GM19395 (cell line): Measurements from ENCODE around the gene MMP23B.

Experiments
- ATAC-seq: cut with Tn5 transposase; IDR thresholded peaks from one replicate; pipeline ENCODE4 v1.9.1; 2021; ENCODE audit warnings: mild to moderate bottlenecking, moderate library complexity; ENCODE audit not compliant: unreplicated experiment

The MMP23B gene

DNA sequence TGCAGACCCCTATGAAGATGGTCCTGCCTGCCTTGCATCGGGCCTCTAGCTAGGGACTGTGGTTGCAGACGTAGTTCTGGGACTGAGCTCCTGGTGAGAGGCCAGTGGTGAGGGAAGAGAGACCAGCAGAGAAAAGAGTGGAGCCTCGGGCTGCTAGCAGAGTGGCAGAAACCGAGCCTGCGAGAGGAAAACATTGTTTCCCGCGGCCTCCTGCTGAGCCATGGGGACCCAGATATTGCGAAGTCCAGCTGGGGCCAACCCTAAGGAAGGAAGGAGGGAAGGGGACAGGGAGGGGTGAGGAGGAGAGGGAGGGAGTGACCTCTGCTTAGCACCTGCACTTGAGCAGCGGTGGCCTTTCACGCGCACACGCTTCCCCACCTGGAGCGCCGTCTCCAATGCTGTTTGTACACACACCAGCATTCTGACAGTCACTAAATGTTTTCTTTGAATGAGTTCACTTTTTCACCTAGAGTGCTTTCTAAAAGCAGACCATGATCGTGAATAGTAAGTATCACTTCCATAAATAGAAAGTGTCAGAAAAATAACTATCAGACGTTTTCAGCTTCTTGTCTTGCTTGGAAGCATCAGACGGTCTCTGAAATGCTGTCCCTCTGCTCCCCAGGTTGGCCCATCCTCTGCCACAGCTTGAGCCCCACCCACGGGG is 29.5 kb upstream of the MMP23B start:
- no peak for ATAC-seq

DNA sequence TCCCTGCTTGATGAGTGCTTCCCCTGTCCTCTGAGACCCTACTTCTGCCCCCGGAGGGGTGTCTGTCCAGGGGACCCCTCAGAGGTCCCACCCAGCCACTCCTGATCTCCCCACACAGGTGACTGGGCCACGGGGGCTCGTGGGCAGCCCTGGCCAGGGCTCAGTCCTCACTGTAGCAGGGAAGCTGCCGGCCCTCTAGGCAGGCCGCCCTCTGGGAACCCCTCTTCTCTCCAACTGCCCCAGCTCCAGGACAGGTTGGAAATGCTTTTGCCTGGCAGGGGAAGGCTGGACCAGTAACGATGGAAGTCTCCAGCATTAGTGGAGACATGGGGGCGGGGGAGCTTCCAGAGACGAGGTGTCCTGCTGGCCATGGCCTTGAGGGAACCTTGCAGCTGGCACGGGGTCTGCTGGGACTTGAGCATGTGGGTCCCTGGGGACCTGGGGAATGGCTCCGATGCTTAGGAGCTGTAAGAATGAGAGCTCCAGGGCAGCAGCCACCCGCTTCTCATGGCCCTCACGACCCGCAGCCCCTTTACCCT is 28.9 kb upstream of the MMP23B start:
- ATAC-seq, result no peak

DNA sequence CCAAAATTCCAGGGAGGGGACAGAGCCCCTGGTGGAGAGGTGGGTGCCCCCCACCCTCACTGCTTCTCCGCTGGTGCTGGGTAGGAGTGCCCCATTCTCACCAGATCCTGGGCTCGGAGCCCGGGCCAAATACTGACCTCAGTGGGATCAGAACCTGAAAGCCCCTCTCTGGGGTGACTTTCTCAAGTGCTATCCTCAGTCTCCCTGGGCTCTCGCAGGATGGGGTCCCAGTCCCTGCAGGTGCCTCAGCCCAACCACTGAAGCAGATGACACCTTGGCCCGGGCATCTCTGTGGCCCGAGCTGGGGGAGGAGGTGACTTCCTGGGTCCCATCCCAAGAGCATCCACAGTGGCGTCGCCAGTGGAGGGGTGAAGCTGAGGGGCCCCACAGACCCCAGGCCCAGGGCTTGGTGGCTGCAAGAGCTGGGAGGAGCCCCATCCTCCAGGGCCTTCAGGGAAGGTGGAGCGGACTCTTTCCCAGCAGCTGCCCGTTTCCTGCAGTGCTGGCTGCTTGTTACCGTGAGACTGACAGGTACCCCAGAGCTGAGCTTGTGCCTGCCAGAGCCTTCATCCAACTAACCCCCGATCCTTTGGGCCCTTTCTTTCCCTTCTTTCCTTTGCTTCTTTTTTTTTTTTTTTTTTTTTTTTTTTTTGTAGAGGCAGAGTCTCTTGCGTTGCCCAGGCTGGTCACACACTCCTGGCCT is 28.2 kb upstream of the MMP23B start:
- no peak for ATAC-seq

DNA sequence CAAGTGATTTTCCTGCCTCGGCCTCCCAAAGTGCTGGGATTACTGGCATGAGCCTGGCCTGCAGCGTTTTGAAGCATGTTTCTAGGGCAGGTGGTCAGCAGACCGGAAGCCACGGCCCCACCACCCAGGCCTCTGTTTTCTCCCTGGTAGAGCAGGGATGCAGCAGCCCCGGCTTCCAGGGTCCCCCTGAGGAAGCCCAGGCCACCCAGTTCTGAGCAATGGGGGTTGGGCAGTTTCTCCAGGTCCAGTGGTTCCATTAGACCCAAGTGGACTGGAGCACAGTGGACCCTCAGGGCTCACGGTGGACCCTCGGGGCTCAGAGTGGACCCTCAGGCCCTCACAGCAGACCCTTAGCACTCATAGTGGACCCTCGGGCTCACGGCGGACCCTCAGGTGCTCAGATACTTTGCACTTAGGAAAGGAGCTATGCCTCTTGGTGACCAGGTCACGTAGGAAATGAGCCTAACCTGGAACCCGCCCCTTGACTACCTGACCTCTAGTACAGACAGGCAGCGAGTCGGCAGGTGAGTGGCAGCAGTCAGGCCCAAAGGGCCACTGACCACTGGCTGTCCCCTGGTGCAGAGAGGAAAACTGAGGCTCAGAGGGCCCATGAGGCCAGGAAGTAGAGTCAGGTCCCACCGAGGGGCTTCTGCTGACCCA is 27.5 kb upstream of the MMP23B start:
- no peak for ATAC-seq

DNA sequence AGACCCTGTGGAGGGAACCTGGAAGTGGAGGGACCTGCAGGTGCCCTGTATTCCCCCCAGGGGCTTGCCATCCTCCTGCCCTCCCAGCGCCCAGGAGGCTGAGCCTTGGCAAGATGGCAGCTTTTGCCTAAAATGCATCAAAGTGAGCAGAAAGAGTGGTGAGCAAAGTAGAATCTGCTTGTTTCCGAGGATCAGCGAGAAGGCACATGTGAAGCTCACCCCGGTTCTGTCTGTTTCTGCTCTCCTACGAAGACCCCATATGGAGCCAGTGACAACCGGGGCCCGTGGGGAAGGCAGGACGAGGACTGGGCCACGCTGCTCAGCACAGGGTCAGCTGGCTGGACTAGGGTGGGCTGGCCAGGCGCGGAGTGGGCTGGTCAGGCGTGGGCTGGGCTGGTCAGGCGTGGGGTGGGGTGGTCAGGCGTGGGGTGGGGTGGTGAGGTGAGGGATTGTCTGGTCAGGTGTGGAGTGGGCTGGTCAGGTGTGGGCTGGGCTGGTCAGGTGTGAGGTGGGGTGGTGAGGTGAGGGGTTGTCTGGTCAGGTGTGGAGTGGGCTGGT is 26.9 kb upstream of the MMP23B start:
- no peak for ATAC-seq

DNA sequence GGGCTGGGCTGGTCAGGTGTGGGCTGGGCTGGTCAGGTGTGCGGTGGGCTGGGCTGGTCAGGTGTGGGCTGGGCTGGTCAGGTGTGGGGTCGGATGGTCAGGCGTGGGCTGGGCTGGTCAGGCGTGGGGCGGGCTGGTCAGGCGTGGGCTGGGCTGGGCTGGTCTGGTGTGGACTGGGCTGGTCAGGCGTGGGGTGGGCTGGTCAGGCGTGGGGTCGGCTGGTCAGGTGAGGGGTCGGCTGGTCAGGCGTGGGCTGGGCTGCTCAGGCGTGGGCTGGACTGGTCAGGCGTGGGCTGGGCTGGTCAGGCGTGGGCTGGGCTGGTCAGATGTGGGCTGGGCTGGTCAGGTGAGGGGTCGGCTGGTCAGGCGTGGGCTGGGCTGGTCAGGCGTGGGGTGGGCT is 26.2 kb upstream of the MMP23B start:
- ATAC-seq, result no peak

DNA sequence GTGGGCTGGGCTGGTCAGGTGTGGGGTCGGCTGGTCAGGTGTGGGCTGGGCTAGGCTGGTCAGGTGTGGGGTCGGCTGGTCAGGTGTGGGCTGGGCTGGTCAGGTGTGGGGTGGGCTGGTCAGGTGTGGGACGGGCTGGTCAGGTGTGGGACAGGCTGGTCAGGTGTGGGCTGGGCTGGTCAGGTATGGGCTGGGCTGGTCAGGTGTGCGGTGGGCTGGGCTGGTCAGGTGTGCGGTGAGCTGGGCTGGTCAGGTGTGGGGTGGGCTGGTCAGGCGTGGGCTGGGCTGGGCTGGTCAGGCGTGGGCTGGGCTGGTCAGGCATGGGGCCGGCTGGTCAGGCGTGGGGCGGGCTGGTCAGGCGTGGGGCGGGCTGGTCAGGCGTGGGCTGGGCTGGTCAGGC is 25.7 kb upstream of the MMP23B start:
- ATAC-seq, result no peak

DNA sequence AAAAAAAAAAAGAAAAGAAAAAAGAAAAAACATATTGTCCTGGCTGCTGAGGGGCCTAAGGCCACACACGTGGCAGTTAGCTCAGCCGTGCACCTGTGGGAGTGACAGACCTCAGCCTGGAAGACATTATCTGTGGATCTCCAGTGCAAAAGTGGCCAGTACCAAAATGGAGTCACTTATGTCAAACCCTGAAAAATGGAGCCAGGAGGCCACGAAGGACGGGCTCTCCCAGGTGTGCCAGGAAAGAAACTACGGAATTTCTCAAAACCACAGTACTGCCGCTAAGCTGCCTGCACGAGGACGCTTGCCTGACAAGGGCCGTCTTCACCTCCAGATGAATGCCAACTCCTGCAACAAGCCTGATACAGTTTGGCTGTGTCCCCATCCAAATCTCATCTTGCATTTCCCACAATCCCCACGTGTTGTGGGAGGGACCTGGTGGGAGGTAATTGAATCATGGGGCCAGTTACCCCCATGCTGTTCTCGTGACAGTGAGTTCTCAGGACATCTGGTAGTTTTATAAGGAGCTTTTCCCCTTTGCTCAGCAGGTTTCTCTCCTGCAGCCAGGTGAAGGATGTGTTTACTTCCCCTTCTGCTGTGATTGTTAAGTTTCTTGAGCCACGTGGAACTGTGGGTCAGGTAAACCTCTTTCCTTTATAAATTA is 22.0 kb upstream of the MMP23B start:
- ATAC-seq, result no peak

DNA sequence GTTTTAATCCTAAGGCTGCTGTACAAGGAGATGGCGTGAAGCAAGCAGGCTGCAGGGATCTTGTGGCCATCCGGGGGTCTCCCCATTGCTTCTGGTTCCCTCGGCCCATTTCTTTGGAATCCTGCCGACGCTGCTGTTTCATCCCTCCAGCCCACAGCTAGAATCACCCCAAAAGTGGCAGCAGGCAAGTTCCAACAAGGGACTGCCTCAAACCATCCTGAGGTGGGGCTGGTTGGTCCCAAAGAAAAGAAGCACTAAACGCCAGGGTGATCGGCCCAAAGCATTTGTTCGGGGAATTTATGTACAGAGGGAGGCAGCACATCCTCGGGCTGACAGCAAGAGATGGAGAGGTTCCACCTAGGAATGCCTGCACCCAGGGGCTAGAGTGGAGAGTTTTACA is 21.2 kb upstream of the MMP23B start:
- no peak for ATAC-seq

DNA sequence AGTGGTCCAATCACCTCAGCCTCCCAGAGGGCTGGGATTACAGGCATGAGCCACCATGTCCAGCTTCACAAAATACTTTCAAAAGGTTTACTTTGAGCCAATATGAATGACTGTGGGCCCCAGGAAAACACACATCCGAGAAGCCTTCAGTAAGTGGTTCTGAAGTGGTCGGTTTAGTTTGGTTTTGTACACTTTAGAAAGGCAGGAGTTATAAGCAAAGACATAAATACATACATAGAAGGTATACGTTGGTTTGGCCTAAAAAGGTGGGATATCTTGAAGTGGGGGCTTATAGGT is 19.9 kb upstream of the MMP23B start:
- ATAC-seq, result no peak

DNA sequence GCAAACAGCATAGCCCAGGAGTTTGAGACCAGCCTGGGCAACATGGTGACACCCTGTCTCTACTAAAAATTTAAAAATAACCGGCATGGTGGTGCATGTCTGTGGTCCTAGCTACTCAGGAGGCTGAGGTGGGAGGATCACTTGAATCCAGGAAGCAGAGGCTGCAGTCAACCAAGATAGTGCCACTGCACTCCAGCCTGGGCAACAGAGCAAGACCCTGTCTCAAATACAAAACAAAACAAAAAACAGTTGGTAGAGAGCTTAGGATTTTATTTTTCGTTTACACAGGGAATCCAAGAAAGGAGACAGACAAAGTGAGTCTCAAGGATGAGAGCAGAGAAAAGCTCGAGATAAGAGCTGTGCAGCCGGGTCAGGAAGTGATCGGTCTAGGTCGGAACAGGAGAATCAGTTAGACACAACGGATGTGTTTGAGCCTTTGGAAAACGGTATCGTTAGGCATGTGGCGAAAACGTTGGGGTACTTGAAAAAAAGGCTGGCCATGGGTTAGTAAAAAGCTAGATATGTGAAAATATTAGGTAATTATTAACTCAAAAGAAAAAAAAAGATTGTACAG is 18.4 kb upstream of the MMP23B start:
- ATAC-seq, result no peak

DNA sequence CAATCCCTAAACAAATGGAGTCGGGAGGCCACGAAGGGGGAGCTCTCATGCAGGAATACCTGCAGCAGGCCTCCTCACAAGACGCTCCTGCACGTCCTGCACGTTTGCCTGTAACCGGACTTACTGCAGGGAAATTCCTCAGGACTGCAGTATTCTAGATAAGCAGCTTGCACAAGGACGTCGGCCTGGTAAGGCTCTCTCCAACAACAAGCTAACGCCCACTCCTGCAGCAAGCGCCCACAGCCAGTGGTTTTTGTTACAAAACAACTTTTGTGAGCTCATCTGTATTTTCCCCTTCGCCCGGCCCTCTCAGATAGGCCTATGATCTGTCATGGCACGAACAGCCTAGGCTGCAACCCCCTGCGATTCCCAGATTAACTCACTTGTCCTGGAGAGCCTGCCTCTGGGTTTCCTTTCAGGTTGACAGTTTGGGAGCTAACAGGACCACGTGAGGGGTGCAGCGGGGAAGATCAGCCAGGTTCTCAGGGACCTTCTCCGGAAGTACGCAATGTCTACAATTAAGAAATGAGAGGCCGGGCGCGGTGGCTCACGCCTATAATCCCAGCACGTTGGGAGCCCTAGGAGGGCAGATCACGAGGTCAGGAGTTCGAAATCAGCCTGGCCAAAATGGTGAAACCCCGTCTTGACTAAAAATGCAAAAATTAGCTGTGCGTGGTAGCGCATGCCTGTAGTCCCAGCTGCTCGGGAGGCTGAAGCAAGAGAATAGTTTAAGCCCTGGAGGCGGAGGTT is 17.6 kb upstream of the MMP23B start:
- ATAC-seq, result no peak

DNA sequence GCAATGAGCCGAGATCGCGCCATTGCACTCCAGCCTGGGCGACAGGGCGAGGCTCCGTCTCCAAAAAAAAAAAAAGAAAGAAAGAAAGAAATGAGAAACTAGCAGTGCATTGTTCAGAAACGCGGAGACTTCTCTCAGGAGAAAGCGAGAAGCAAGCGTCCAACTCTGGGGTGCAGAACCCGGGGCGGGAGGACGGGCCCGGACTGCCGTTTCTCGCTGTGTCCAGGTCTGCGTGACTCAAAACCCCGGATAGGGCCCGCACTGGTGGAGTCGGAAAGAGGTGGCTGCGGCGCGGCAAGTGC is 17.1 kb upstream of the MMP23B start:
- ATAC-seq, result no peak

DNA sequence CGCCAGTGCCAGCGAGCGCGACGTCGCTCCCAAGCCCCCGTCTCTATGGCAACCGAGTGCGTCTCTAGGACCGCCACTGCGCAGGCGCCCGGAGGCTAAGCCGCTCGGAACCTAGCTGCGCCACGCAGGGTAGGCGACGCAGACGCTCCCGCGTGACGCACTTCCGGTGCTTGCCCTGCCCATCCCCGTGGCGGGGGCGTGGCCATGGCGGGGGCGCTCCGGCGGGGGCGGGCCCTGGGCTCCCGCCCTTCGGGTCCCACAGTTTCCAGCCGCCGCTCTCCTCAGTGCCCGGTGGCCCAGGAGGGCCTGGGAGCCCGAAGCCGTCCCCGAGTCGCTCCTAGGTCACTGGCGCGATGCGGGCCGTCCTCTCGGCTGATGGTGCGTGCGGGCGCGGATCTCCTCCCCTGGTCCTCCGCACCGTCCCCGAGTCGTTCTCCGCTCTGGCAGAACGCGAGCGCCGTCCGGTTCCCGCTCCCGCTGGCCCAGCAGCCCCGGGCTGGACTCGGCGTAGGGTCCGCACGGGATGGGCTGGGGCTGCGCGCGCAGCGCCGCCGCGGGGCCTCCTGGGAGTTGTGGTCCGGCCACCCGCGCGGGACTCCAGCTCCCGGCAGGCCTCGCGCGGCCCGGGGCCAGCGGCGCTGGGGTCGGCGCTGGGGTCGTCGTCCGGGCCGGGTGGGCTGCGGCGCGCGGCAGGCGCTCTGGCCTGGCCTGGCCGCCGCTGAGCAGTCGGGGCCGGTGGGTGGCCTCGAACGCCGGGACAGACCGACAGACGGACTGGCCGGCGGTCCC is 16.5 kb upstream of the MMP23B start, which contains the start of gene MIB2:
Gene MIB2 (plus strand): TSS at position 245 of the 789 bp plus-strand sequence. CDS start 7,953 bp downstream, outside the sequence.
- peak; percentile 77 for ATAC-seq

DNA sequence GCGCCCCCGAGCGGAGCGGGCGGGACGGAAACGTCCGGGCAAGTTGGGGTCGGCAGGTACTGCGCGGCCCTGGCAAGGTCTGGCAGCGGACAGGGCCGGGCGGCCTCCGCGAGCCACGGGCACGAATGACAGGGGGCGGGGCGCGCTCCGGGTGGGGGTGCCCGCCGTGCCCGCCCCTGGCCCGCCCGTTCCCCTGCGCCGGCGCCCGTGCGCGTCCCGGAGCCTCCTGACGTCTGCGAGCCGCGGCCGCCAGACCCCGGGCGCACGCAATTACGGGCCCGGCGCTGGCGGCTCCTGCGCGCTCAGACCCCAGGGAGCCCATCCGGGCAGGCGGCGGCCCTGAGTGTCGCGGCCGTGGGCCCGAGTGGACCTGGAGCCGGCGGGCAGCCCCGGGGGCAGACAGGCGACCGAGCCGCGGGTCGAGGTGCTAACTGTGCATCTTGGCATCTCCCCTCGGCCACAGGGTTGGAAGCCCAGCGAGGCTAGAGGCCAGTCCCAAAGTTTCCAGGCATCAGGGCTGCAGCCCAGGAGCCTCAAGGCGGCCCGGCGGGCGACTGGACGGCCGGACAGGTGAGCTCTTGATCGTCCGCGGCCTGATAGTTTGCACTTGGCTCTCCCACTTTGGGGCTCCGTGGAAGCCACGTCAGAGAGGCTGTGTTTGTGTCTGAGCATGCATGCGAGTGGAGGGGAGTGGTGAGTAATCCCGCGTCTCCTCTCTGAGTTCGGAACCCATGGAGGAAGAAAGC is 15.8 kb upstream of the MMP23B start:
- ATAC-seq, result peak; percentile 17

DNA sequence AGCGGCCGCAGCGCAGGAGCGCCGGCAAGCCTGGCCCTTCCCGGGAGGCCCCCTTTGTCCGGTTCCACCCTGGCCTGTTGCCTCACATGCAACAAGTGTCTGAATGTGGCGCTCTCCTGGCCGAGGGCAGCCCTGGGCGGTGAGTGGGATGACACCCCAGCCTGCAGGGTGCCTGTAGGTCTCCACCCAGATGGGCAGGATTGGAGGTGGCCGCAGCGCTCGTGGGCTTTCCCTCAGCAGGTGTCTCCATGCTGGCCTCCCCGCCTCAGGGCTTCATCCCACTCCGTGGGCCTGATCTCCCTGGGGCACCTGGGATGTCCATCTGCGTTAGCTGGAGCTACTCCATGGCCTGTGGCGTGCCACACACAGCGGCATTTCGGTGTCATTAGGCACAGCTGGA is 15.1 kb upstream of the MMP23B start:
- ATAC-seq, result no peak

DNA sequence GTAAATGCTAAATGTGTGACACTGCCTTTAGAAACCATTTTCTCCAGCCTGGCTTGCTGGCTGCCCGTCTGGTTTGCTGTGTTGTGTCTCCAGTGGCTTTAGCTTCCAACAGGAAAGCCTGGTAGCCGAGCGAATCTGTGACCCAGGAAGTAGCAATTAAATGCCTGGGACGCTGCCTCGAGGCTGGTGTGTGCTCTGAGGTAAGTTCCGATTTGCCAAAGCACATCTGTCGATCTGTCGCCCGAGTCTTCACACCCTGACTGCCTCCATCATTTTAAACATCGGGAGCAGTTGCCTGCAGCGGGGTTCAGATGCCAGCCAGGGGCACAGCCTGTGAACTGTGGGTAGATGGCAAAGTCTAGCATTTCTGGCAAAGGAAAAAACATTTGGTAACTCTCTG is 14.5 kb upstream of the MMP23B start:
- ATAC-seq, result no peak

DNA sequence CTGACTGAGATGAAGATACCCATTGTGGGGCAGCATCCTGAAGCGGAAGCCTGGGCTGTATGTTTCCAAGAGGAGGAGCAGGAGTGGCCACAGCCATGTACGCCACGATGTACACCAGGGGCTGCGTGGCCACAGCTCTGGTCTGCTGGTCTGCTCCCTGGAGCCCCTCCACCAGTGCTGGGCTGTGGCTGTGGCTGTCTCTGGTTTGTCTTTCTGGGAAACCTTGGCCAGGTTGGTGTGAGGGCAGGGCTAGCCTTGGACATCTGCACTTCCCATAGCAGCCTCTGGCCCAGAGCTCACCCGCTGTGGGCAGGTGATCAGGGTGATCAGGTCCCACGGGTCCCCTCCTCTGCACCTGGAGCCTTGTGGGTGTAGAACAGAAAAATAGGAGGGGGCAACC is 14.0 kb upstream of the MMP23B start:
- ATAC-seq, result no peak
